Endodermal cell (in vitro differentiated cells): Measurements from ENCODE around the gene PITHD1. TPM values are rescaled to one million over a fixed set of nuclear protein-coding genes. Genes with fewer than 3 reads are reported as not detected.
A peak's percentile ranks its signal among the peaks of the same experiment; 100 is the strongest.
"Not testable (repeated sequence)": the region's sequence is repeated elsewhere in the genome, so short reads cannot be mapped to it uniquely, and the experiment has no call there.

Experiments
- DNase-seq: peaks from one replicate; pipeline ENCODE4 v3.0.0-alpha.2; 2017
- H3K27ac ChIP-seq: 2 replicates; pipeline ENCODE4 v1.5.1; 2013; ENCODE audit warnings: mild to moderate bottlenecking, low read depth, low read length, moderate library complexity
- H3K27me3 ChIP-seq: 2 replicates; pipeline ENCODE4 v1.6.1; 2013; ENCODE audit warnings: mild to moderate bottlenecking, low read length, moderate library complexity; ENCODE audit not compliant: insufficient read depth, control insufficient read depth, poor library complexity, severe bottlenecking
- H3K36me3 ChIP-seq: 2 replicates; pipeline ENCODE4 v1.7.0; 2013; ENCODE audit warnings: mild to moderate bottlenecking, low read length, moderate library complexity; ENCODE audit not compliant: control insufficient read depth, insufficient read depth
- H3K4me1 ChIP-seq: one replicate; pipeline ENCODE4 v1.7.0; 2013; ENCODE audit warnings: low read length; ENCODE audit not compliant: control insufficient read depth, insufficient read depth
- H3K4me3 ChIP-seq: 2 replicates; pipeline ENCODE4 v1.5.1; 2013; ENCODE audit warnings: mild to moderate bottlenecking, low read length, moderate library complexity
- H3K9ac ChIP-seq: 2 replicates; pipeline ENCODE4 v1.6.1; 2013; ENCODE audit warnings: mild to moderate bottlenecking, low read length, moderate library complexity; ENCODE audit not compliant: poor library complexity, severe bottlenecking; ENCODE audit errors: extremely low read depth
- H3K9me3 ChIP-seq: 2 replicates; pipeline ENCODE4 v1.6.1; 2013; ENCODE audit warnings: mild to moderate bottlenecking, low read length, moderate library complexity; ENCODE audit not compliant: control insufficient read depth
- H3K27ac Mint-ChIP-seq: 2 replicates; pipeline ENCODE4 v1.8.0; 2020; ENCODE audit warnings: mixed read lengths
- H3K27me3 Mint-ChIP-seq: 2 replicates; pipeline ENCODE4 v1.8.0; 2021; ENCODE audit warnings: mild to moderate bottlenecking, mixed read lengths; ENCODE audit not compliant: insufficient read depth
- H3K36me3 Mint-ChIP-seq: 2 replicates; pipeline ENCODE4 v1.8.0; 2020; ENCODE audit warnings: low read depth, mixed read lengths
- H3K4me1 Mint-ChIP-seq: 2 replicates; pipeline ENCODE4 v1.8.0; 2020; ENCODE audit warnings: mixed read lengths
- H3K4me3 Mint-ChIP-seq: 2 replicates; pipeline ENCODE4 v1.8.0; 2020; ENCODE audit warnings: mild to moderate bottlenecking, moderate library complexity, mixed read lengths
- H3K9me3 Mint-ChIP-seq: 2 replicates; pipeline ENCODE4 v1.8.0; 2020; ENCODE audit warnings: mild to moderate bottlenecking, mixed read lengths
- WGBS, 2 experiments: methylation state at CpG; one replicate each; pipeline versions ENCODE4 v1.1.5 to v1.1.7; 2013; ENCODE audit warnings: missing lambda C conversion rate in 2 of 2, mixed read lengths in 1 of 2; ENCODE audit not compliant: insufficient coverage in 1 of 2, insufficient read length in 1 of 2; 5-methylcytosine and 5-hydroxymethylcytosine counted together
- total RNA-seq, 2 donors: library from RNA; stranded (reverse); fragmentation: NEBNext Ultra II Directional in 1 of 2; extraction: Animal tissue kit (Norgen Biotek cat#: 25700) in 1 of 2; gene quantifications; 2 replicates in 1 of 2; 3 replicates in 1 of 2; pipeline ENCODE4 v1.2.1, GENCODE V29; 2021
- TF ChIP-seq, protein P1 (sequence below): fragments of 200-600 bp; sonication (generic); conservative IDR thresholded peaks from 2 replicates; pipeline ENCODE4 v1.5.0; 2021; ENCODE audit warnings: antibody characterized with exemption, mild to moderate bottlenecking

The PITHD1 gene
- total RNA-seq, 2 donors from 2014 or later, result 62.5 to 71.3 TPM

DNA sequence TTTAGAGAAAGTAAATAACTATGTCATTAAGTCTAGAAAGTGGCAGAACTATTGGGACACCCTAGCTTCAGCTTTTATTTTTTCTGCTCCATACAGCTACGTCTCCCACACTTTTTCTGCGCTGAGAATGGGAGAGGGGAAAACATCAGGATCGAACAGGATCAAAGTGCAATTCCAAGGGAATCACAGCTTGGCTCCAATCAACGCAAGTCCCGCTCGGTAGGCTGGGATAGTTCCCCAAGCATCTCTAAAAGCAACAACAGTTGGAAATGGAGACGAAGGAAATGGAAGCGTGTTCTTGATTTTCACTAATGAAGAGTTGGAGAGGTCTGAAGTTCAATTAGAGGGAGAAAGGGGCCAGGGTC lies 46.5 kb downstream of the PITHD1 start:
- no peaks in the 10 kb centered on the region for H3K27me3 ChIP-seq
- Mint-ChIP-seq H3K4me1 (peaks cover 12% of the 10 kb centered on the region), H3K36me3 (no peaks in the 10 kb centered on the region), H3K27me3 (no peaks in the 10 kb centered on the region), H3K9me3 (no peaks in the 10 kb centered on the region), H3K27ac (peak overlapping the region; percentile 98), H3K4me3 (peak overlapping the region; percentile 93)
- no peak for DNase-seq
- H3K4me1 ChIP-seq, result peaks cover 4% of the 10 kb centered on the region
- H3K9ac ChIP-seq, result peak overlapping the region; percentile 76
- H3K9me3 ChIP-seq, result no peaks in the 10 kb centered on the region
- 11 to 17% methylated on average over 6 to 8 of the region's 8 CpGs for WGBS, 2 experiments
- no peaks in the 10 kb centered on the region for H3K36me3 ChIP-seq
- H3K4me3 ChIP-seq, result peak overlapping the region; percentile 97
- TF ChIP-seq, protein P1, sequence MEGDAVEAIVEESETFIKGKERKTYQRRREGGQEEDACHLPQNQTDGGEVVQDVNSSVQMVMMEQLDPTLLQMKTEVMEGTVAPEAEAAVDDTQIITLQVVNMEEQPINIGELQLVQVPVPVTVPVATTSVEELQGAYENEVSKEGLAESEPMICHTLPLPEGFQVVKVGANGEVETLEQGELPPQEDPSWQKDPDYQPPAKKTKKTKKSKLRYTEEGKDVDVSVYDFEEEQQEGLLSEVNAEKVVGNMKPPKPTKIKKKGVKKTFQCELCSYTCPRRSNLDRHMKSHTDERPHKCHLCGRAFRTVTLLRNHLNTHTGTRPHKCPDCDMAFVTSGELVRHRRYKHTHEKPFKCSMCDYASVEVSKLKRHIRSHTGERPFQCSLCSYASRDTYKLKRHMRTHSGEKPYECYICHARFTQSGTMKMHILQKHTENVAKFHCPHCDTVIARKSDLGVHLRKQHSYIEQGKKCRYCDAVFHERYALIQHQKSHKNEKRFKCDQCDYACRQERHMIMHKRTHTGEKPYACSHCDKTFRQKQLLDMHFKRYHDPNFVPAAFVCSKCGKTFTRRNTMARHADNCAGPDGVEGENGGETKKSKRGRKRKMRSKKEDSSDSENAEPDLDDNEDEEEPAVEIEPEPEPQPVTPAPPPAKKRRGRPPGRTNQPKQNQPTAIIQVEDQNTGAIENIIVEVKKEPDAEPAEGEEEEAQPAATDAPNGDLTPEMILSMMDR, result no peak
- peak overlapping the region; percentile 45 for H3K27ac ChIP-seq

DNA sequence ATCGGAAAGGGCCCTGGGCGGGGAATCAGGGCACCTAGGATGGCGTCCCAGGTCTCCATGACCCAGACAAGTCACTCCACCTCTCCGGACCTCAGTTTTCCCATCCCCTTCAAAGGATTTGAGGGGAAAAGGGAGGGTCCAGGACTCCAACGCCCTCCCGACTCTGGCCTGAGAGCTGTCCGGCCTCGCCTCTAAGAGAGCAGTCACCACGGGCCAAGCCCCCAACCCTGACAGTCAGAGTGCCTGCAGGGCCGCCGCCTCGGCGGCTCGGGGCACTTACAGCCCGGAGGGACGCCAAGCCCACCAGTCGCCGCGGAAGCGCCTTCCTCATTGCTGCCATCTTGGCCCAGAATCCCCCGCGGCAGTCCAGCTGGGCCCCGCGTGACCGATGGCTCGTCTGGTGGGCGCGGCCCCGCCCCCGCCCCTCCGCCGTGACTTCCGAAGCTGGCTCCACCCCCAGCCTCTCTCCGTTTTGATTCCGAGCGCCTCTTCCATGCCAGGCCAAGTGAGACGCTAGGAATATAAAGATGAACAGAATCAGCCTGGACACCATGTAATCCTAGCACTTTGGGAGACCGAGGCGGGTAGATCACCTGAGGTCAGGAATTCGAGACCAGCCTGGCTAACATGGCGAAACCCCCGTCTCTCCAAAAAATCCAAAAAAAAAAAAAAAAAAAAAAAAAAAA lies 47.0 kb downstream of the PITHD1 start, which contains the start of gene HMGCL:
Gene HMGCL (minus strand): TSS at position 354 of the 686 bp plus-strand sequence. CDS start 14 bp downstream, at position 340.
- TF ChIP-seq, protein P1, result no peak
- H3K27ac Mint-ChIP-seq, result peak within 1 kb of the TSS; percentile 98
- H3K4me3 ChIP-seq, result peak within 1 kb of the TSS; percentile 97
- peak within 1 kb of the TSS; percentile 76 for H3K9ac ChIP-seq
- DNase-seq, result peak; percentile 96
- H3K27me3 Mint-ChIP-seq, result no peaks in the 10 kb centered on the region
- peak within 1 kb of the TSS; percentile 93 for H3K4me3 Mint-ChIP-seq
- no peaks in the 10 kb centered on the region for H3K9me3 Mint-ChIP-seq
- WGBS, 2 experiments, result 0 to 1% methylated on average over 15 to 42 of the region's 42 CpGs
- no peaks in the 10 kb centered on the region for H3K36me3 ChIP-seq
- H3K36me3 Mint-ChIP-seq, result no peaks in the 10 kb centered on the region
- no peaks in the 10 kb centered on the region for H3K9me3 ChIP-seq
- peak within 1 kb of the TSS; percentile 45 for H3K27ac ChIP-seq
- peaks cover 12% of the 10 kb centered on the region for H3K4me1 Mint-ChIP-seq
- no peaks in the 10 kb centered on the region for H3K27me3 ChIP-seq
- peaks cover 4% of the 10 kb centered on the region for H3K4me1 ChIP-seq

DNA sequence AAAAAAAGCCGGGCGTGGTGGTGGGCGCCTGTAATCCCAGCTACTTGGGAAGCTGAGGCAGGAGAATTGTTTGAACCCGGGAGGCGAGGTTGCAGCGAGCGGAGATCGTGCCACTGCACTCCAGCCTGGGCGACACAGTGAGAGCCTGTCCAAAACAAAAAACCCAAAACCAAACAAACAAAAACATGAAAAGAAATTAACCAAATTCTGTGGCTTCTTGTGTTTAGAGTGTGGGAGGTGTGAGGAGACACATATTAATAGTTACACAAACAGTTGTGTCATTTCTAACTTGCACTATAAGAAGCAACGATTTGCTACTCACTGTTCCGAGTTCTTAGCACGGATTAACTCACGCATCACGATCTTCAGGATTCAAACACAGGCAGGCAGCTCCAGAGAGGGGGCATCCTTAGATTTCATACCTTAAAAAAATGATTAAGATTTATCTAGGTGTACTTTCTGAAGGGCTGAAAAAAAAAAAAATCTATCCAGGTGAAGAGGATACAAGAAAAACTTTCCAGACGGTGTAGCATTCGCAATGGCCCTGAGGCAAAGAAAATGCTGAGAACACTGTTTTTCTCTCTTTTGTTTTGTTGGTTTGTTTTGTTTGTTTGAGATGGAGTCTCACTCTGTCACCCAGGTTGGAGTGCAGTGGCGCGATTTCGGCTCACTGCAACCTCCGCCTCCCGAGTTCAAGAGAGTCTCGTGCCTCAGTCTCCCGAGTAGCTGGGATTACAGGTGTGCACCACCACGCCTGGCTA lies 47.7 kb downstream of the PITHD1 start:
- no peaks in the 10 kb centered on the region for H3K36me3 Mint-ChIP-seq
- peak overlapping the region; percentile 97 for H3K4me3 ChIP-seq
- H3K27ac ChIP-seq, result no peak overlapping the region
- peaks cover 4% of the 10 kb centered on the region for H3K4me1 ChIP-seq
- H3K27me3 Mint-ChIP-seq, result no peaks in the 10 kb centered on the region
- no peaks in the 10 kb centered on the region for H3K9me3 Mint-ChIP-seq
- TF ChIP-seq, protein P1, result no peak
- H3K4me1 Mint-ChIP-seq, result peaks cover 12% of the 10 kb centered on the region
- H3K9ac ChIP-seq, result no peak overlapping the region
- no peaks in the 10 kb centered on the region for H3K27me3 ChIP-seq
- H3K4me3 Mint-ChIP-seq, result peak overlapping the region; percentile 93
- WGBS, 2 experiments, result 76 to 95% methylated on average over 16 to 24 of the region's 24 CpGs
- H3K27ac Mint-ChIP-seq, result peak overlapping the region; percentile 98
- H3K36me3 ChIP-seq, result no peaks in the 10 kb centered on the region
- no peak for DNase-seq
- H3K9me3 ChIP-seq, result no peaks in the 10 kb centered on the region

DNA sequence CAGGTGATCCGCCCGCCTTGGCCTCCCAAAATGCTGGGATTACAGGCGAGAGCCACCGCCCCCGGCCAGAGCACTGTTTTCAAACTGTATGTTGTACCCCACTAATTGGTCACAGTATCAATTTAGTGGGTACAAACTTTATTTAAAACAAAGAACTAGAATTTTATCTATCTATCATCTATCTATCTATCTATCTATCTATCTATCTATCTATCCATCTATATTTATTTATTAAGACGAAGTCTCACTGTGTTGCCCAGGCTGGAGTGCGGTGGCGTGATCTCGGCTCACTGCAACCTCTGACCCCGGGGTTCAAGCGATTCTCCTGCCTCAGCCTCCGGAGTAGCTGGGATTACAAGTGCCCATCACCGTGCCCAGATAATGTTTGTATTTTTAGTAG lies 48.4 kb downstream of the PITHD1 start:
- not testable (repeated sequence) for H3K27ac ChIP-seq, H3K36me3 Mint-ChIP-seq, H3K36me3 ChIP-seq, H3K27ac Mint-ChIP-seq, H3K27me3 ChIP-seq, H3K9me3 ChIP-seq, H3K9ac ChIP-seq, DNase-seq, H3K9me3 Mint-ChIP-seq, H3K4me3 Mint-ChIP-seq, H3K4me1 ChIP-seq, H3K4me3 ChIP-seq, H3K27me3 Mint-ChIP-seq
- WGBS, 2 experiments, result 95 to 96% methylated on average over 7 to 13 of the region's 13 CpGs
- peaks cover 12% of the 10 kb centered on the region for H3K4me1 Mint-ChIP-seq
